MCF 10A (cell line): ENCODE data around the gene GPC5. TPM values are rescaled to one million over a fixed set of nuclear protein-coding genes. Genes with fewer than 3 reads are reported as not detected.

Experiments
- BruUV-seq: library from RNA; stranded (reverse); fragments of 400-500 nt; replicated peaks from 2 replicates; lab custom pipeline; 2021; lab: Mats Ljungman, UMichigan
- CTCF ChIA-PET: fragments of 300-600 bp; sonication (Branson Sonifier 250); formaldehyde crosslinking; extraction: SDS; loops from one replicate; lab custom pipeline; 2021; ENCODE audit warnings: antibody characterized with exemption, inconsistent platforms; lab: Yijun Ruan, JAX
- POLR2A ChIA-PET: fragments of 300-600, 350-650 bp; sonication (Branson Sonifier 250); formaldehyde crosslinking; extraction: SDS; loops from one replicate; lab custom pipeline; 2020; ENCODE audit warnings: antibody characterized with exemption, inconsistent platforms; lab: Yijun Ruan, JAX
- DNase-seq: peaks from one replicate; pipeline ENCODE4 v3.0.0-alpha.2; 2018; ENCODE audit not compliant: unreplicated experiment
- H3K27ac Mint-ChIP-seq: one replicate; pipeline ENCODE4 v1.8.0; 2022; ENCODE audit warnings: mild to moderate bottlenecking, low read depth, mixed read lengths; ENCODE audit not compliant: unreplicated experiment
- H3K27me3 Mint-ChIP-seq: one replicate; pipeline ENCODE4 v1.8.0; 2022; ENCODE audit warnings: mixed read lengths; ENCODE audit not compliant: insufficient read depth, unreplicated experiment
- H3K36me3 Mint-ChIP-seq: one replicate; pipeline ENCODE4 v1.8.0; 2022; ENCODE audit warnings: mild to moderate bottlenecking, moderate library complexity, mixed read lengths; ENCODE audit not compliant: insufficient read depth, unreplicated experiment
- H3K4me1 Mint-ChIP-seq: one replicate; pipeline ENCODE4 v1.8.0; 2022; ENCODE audit warnings: mixed read lengths; ENCODE audit not compliant: insufficient read depth, unreplicated experiment
- H3K4me3 Mint-ChIP-seq: one replicate; pipeline ENCODE4 v1.8.0; 2022; ENCODE audit warnings: mild to moderate bottlenecking, moderate library complexity, mixed read lengths; ENCODE audit not compliant: unreplicated experiment
- H3K9me3 Mint-ChIP-seq: one replicate; pipeline ENCODE4 v1.8.0; 2022; ENCODE audit warnings: mixed read lengths; ENCODE audit not compliant: unreplicated experiment
- intact Hi-C: fragments of 100-400 bp; cut with micrococcal nuclease; formaldehyde crosslinking; loops from 2 replicates; pipeline ENCODE4 v1.14.1; 2022
- total RNA-seq: library from RNA; stranded (reverse); gene quantifications from 2 replicates; pipeline ENCODE4 v1.2.3, GENCODE V29; 2022
- TF ChIP-seq, protein P1 (sequence below): fragments of 200-600 bp; IDR thresholded peaks from one replicate; pipeline ENCODE4 v1.8.0; 2022; ENCODE audit warnings: antibody characterized with exemption, mild to moderate bottlenecking; ENCODE audit not compliant: unreplicated experiment

The GPC5 gene
- total RNA-seq, 1 experiment from 2014 or later, result not detected

DNA sequence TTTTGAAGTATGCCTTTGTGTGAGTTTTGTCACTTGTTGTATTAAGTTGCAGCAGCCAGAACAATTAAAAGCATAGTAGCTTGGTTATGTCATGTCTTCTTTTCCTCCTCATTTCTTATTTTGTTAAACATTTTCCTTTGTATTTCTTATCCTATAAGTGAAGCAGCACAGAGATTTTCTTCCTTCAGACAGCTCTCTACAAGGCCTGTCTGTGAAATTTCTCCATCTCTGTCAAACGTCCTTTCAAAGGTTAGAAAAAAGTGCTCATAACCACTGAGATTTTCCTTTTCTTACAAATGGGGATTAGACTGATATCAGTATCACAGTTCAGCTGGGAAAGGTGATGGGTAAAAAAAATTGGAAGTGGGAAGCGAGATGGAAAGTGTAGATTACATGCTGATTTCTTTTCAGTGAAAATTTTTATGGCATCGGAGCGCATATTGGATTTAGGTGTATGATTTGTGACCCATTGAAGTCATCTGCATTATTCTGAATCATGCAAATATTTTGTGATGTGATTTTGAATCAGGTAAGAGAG, 71.7 kb downstream of the GPC5 start:
- no peak for DNase-seq
- H3K4me1 Mint-ChIP-seq, result peaks cover 6% of the 10 kb centered on the region
- H3K4me3 Mint-ChIP-seq, result no peak overlapping the region
- TF ChIP-seq, protein P1, sequence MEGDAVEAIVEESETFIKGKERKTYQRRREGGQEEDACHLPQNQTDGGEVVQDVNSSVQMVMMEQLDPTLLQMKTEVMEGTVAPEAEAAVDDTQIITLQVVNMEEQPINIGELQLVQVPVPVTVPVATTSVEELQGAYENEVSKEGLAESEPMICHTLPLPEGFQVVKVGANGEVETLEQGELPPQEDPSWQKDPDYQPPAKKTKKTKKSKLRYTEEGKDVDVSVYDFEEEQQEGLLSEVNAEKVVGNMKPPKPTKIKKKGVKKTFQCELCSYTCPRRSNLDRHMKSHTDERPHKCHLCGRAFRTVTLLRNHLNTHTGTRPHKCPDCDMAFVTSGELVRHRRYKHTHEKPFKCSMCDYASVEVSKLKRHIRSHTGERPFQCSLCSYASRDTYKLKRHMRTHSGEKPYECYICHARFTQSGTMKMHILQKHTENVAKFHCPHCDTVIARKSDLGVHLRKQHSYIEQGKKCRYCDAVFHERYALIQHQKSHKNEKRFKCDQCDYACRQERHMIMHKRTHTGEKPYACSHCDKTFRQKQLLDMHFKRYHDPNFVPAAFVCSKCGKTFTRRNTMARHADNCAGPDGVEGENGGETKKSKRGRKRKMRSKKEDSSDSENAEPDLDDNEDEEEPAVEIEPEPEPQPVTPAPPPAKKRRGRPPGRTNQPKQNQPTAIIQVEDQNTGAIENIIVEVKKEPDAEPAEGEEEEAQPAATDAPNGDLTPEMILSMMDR, result no peak
- intact Hi-C loops, result no loop called here
- ChIA-PET CTCF (no interaction called here), POLR2A (no interaction called here)
- BruUV-seq, result no TSS peak
- no peaks in the 10 kb centered on the region for H3K36me3 Mint-ChIP-seq
- no peak overlapping the region for H3K27ac Mint-ChIP-seq
- peaks cover under 1% of the 10 kb centered on the region for H3K27me3 Mint-ChIP-seq
- H3K9me3 Mint-ChIP-seq, result no peaks in the 10 kb centered on the region

DNA sequence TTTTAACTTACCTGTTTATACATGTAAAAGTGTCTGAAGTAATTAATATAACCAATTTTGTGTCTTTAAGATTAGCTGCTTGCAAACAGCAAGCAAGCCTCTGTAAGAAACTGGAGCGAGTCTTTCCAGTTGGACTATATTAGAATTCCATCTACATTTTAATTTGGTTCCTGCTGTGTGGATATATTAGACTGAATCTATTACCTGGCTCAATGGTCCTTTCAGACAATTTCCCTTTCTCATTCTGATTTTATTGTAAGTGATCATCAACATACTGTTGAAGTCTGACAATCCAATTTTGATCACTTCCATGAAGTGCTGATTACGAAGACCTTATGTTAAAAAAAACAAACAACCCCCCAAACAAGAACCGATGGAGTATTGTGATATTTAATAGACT, 72.3 kb downstream of the GPC5 start:
- POLR2A ChIA-PET, result no interaction called here
- no TSS peak for BruUV-seq
- intact Hi-C loops, result no loop called here
- Mint-ChIP-seq H3K36me3 (no peaks in the 10 kb centered on the region), H3K27ac (no peak overlapping the region), H3K4me3 (no peak overlapping the region), H3K9me3 (no peaks in the 10 kb centered on the region), H3K4me1 (peaks cover 6% of the 10 kb centered on the region), H3K27me3 (peaks cover 6% of the 10 kb centered on the region)
- DNase-seq, result no peak
- CTCF ChIA-PET, result no interaction called here
- TF ChIP-seq, protein P1, result no peak

DNA sequence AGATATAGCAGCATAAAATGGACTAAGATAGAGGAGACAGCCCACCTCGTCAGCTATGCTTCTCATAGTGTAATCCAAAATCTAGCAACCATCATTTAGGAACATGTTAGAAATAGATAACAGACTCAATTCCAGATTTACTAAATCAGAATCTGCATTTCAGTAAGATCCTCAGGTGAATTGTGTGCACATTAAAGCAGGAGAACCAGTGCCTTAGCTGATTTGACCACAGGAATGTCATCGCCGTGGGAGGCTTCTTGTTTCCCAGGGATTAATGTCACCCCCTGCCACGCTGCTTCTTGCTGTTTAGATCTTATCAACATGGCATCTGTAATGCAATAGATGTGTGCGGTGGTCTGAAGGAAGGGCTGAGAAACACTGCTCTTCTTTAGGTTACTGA, 84.0 kb downstream of the GPC5 start:
- BruUV-seq, result no TSS peak
- TF ChIP-seq, protein P1, result no peak
- intact Hi-C loops, result no loop called here

DNA sequence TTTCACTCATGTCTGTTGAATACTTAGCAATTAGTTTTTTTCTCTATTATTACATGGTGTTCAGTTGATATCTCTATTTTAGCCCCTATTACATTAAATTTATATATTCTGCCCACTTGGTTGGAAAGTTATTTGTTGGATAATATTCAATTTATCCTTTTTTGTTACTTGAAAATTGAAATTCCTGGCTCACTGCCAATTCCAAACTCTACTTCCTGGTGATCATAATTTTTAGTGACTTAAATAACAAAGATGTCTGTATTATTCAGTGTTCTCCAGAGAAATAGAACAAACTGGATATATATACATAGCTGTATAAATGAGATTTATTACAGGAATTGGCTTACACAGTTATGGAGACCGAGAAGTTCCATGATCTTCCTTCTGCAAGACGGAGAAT, 93.6 kb downstream of the GPC5 start:
- ChIA-PET CTCF (interaction anchor here (0.6 kb wide), 1 partner anchor 475 kb away, joined by 3 read pairs; no protein-coding TSS in a partner anchor), POLR2A (interaction anchor here (0.6 kb wide), 1 partner anchor 33 kb away, joined by 4 read pairs; no protein-coding TSS in a partner anchor)
- intact Hi-C loops, result no loop called here
- no TSS peak for BruUV-seq
- H3K36me3 Mint-ChIP-seq, result no peaks in the 10 kb centered on the region
- no peak overlapping the region for H3K27ac Mint-ChIP-seq
- H3K4me3 Mint-ChIP-seq, result no peak overlapping the region
- TF ChIP-seq, protein P1, result no peak
- DNase-seq, result no peak
- H3K27me3 Mint-ChIP-seq, result peaks cover 60% of the 10 kb centered on the region
- H3K9me3 Mint-ChIP-seq, result no peaks in the 10 kb centered on the region
- no peaks in the 10 kb centered on the region for H3K4me1 Mint-ChIP-seq

More for the DNA sequence above, 84.0 kb downstream of the GPC5 start:
- no peaks in the 10 kb centered on the region for H3K9me3 Mint-ChIP-seq
- CTCF ChIA-PET, result no interaction called here
- no peak for DNase-seq
- H3K4me1 Mint-ChIP-seq, result no peaks in the 10 kb centered on the region
- no peak overlapping the region for H3K4me3 Mint-ChIP-seq
- POLR2A ChIA-PET, result no interaction called here
- no peak overlapping the region for H3K27ac Mint-ChIP-seq
- no peaks in the 10 kb centered on the region for H3K36me3 Mint-ChIP-seq
- H3K27me3 Mint-ChIP-seq, result peaks cover 58% of the 10 kb centered on the region
